HEK293T (cell line): ENCODE data around the gene CSTF2T.

Source experiments
- ARNT ChIP-seq: fragments of 450-650 bp; IDR thresholded peaks from 2 replicates; pipeline ENCODE4 v1.6.1; 2017; ENCODE audit warnings: mild to moderate bottlenecking
- ELF4 ChIP-seq: fragments of 450-650 bp; IDR thresholded peaks from 2 replicates; pipeline ENCODE4 v1.6.1; 2017; ENCODE audit warnings: antibody characterized with exemption
- FOXA1 ChIP-seq: fragments of 450-650 bp; IDR thresholded peaks from 2 replicates; pipeline ENCODE4 v1.6.1; 2016; ENCODE audit warnings: mild to moderate bottlenecking
- FOXM1 ChIP-seq: fragments of 450-650 bp; IDR thresholded peaks from 2 replicates; pipeline ENCODE4 v1.6.1; 2017; ENCODE audit warnings: mild to moderate bottlenecking, borderline replicate concordance
- NFRKB ChIP-seq: fragments of 450-650 bp; IDR thresholded peaks from 2 replicates; pipeline ENCODE4 v1.6.1; 2016; ENCODE audit warnings: mild to moderate bottlenecking, moderate library complexity
- SP1 ChIP-seq: fragments of 450-650 bp; IDR thresholded peaks from 2 replicates; pipeline ENCODE4 v1.6.1; 2017
- SUZ12 ChIP-seq: fragments of 450-650 bp; IDR thresholded peaks from 2 replicates; pipeline ENCODE4 v1.6.1; 2016; ENCODE audit warnings: mild to moderate bottlenecking
- TARDBP ChIP-seq: fragments of 450-650 bp; IDR thresholded peaks from 2 replicates; pipeline ENCODE4 v1.6.1; 2016
- ZNF384 ChIP-seq: fragments of 450-650 bp; IDR thresholded peaks from 2 replicates; pipeline ENCODE4 v1.6.1; 2016
- TF ChIP-seq, protein P1 (sequence below): fragments of 450-650 bp; IDR thresholded peaks from 2 replicates; pipeline ENCODE4 v1.6.1; 2016

DNA sequence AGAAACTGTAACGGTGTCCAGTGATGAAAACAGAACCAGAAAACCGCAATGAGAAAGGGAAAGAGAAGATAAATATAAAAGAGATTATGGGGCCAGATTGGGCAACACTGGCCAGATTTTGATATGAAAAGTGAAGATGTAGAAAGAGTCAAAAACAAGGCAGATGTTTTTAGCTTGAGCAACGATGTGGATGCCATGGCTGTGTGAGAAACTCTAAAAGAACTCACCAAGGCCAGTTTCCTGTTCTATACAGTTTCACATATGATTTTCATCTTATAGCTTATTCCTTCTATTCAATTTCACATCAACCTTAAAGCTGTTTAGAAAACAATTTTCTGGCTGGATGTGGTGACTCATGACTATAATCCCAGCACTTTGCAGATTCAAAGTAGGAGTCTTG, 36.3 kb downstream of the CSTF2T start:
- TF ChIP-seq FOXA1 (no peak), SP1 (no peak), NFRKB (no peak), FOXM1 (no peak), ELF4 (no peak), TARDBP (no peak), ZNF384 (no peak), SUZ12 (no peak), ARNT (no peak)
- TF ChIP-seq, protein P1, sequence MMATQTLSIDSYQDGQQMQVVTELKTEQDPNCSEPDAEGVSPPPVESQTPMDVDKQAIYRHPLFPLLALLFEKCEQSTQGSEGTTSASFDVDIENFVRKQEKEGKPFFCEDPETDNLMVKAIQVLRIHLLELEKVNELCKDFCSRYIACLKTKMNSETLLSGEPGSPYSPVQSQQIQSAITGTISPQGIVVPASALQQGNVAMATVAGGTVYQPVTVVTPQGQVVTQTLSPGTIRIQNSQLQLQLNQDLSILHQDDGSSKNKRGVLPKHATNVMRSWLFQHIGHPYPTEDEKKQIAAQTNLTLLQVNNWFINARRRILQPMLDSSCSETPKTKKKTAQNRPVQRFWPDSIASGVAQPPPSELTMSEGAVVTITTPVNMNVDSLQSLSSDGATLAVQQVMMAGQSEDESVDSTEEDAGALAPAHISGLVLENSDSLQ: no peak
